Measurements from ENCODE around the gene PACSIN1.
A peak's percentile ranks its signal among the peaks of the same experiment; 100 is the strongest.
"Not testable (repeated sequence)": the region's sequence is repeated elsewhere in the genome, so short reads cannot be mapped to it uniquely, and the experiment has no call there.

PACSIN1 gene

GRCh38 chr6:34457742-34458735, 7.8 kb upstream of the PACSIN1 start:
- DNase-seq (ENCODE audit: low read depth, low spot score): no peak

- DNase-seq (ENCODE audit: low read depth, low spot score): peak; percentile 45
Measured at GRCh38 chr6:34459899-34460593, 5.8 kb upstream of the PACSIN1 start.

- DNase-seq (ENCODE audit: low read depth, low spot score): no peak
Measured at GRCh38 chr6:34460796-34461507, 4.9 kb upstream of the PACSIN1 start.

- no peak for DNase-seq (ENCODE audit: low read depth, low spot score)
Measured at GRCh38 chr6:34462010-34462409, 3.9 kb upstream of the PACSIN1 start.

- peak; percentile 59 for DNase-seq (ENCODE audit: low read depth, low spot score)
Measured at GRCh38 chr6:34462551-34462971, 3.3 kb upstream of the PACSIN1 start.

GRCh38 chr6:34463299-34463698, 2.6 kb upstream of the PACSIN1 start:
- DNase-seq (ENCODE audit: low read depth, low spot score): no peak

- no peak for DNase-seq (ENCODE audit: low read depth, low spot score)
Measured at GRCh38 chr6:34463849-34464248, 2.0 kb upstream of the PACSIN1 start.

- no peak for DNase-seq (ENCODE audit: low read depth, low spot score)
Measured at GRCh38 chr6:34466242-34467185, 638 bp downstream of the PACSIN1 start.

GRCh38 chr6:34468378-34468892, 2.6 kb downstream of the PACSIN1 start:
- no peak for DNase-seq (ENCODE audit: low read depth, low spot score)

- no peak for DNase-seq (ENCODE audit: low read depth, low spot score)
Measured at GRCh38 chr6:34469499-34469898, 3.6 kb downstream of the PACSIN1 start.

- DNase-seq (ENCODE audit: low read depth, low spot score): no peak
Measured at GRCh38 chr6:34472425-34472824, 6.5 kb downstream of the PACSIN1 start.

- no peak for DNase-seq (ENCODE audit: low read depth, low spot score)
Measured at GRCh38 chr6:34473967-34474366, 8.1 kb downstream of the PACSIN1 start.

- no peak for DNase-seq (ENCODE audit: low read depth, low spot score)
Measured at GRCh38 chr6:34474754-34475153, 8.9 kb downstream of the PACSIN1 start.

GRCh38 chr6:34475238-34475682, 9.4 kb downstream of the PACSIN1 start:
- no peak for DNase-seq (ENCODE audit: low read depth, low spot score)

GRCh38 chr6:34475767-34476328, 10.0 kb downstream of the PACSIN1 start:
- DNase-seq (ENCODE audit: low read depth, low spot score): no peak

GRCh38 chr6:34476447-34476846, 10.6 kb downstream of the PACSIN1 start:
- DNase-seq (ENCODE audit: low read depth, low spot score): no peak

- DNase-seq (ENCODE audit: low read depth, low spot score): no peak
Measured at GRCh38 chr6:34476921-34477320, 11.0 kb downstream of the PACSIN1 start.

- DNase-seq (ENCODE audit: low read depth, low spot score): no peak
Measured at GRCh38 chr6:34478796-34479195, 12.9 kb downstream of the PACSIN1 start.

GRCh38 chr6:34483781-34484180, 17.9 kb downstream of the PACSIN1 start:
- not testable (repeated sequence) for DNase-seq (ENCODE audit: low read depth, low spot score)

GRCh38 chr6:34484391-34484790, 18.5 kb downstream of the PACSIN1 start:
- no peak for DNase-seq (ENCODE audit: low read depth, low spot score)

Measured in iPS DF 19.7 (cell line).